ENCODE measurements around the gene TTC22.

Gene TTC22

GRCh38 chr1:54833121-54833520 lies 32.0 kb upstream of the TTC22 start:
- no peak for DNase-seq

- no peak for DNase-seq
These were observed 25.2 kb upstream of the TTC22 start for GRCh38 chr1:54826226-54826816.

GRCh38 chr1:54825696-54826095 lies 24.6 kb upstream of the TTC22 start:
- DNase-seq: no peak

GRCh38 chr1:54823670-54824069 lies 22.5 kb upstream of the TTC22 start:
- no peak for DNase-seq

GRCh38 chr1:54819733-54820132 lies 18.6 kb upstream of the TTC22 start:
- no peak for DNase-seq

- DNase-seq: no peak
These were observed 18.0 kb upstream of the TTC22 start for GRCh38 chr1:54819195-54819536.

- DNase-seq: no peak
These were observed 17.5 kb upstream of the TTC22 start for GRCh38 chr1:54818461-54819194.

GRCh38 chr1:54816951-54817350 lies 15.8 kb upstream of the TTC22 start:
- DNase-seq: no peak

GRCh38 chr1:54816130-54816529 lies 15.0 kb upstream of the TTC22 start:
- DNase-seq: no peak

- DNase-seq: no peak
These were observed 14.2 kb upstream of the TTC22 start for GRCh38 chr1:54815086-54815876.

- DNase-seq: no peak
These were observed 13.4 kb upstream of the TTC22 start for GRCh38 chr1:54814571-54814970.

- DNase-seq: no peak
These were observed 13.0 kb upstream of the TTC22 start for GRCh38 chr1:54814126-54814498.

- no peak for DNase-seq
These were observed 12.5 kb upstream of the TTC22 start for GRCh38 chr1:54813485-54814125.

GRCh38 chr1:54812801-54813484 lies 11.8 kb upstream of the TTC22 start:
- no peak for DNase-seq

- no peak for DNase-seq
These were observed 10.9 kb upstream of the TTC22 start for GRCh38 chr1:54811739-54812655.

GRCh38 chr1:54811066-54811465 lies 9.9 kb upstream of the TTC22 start:
- no peak for DNase-seq

- peak; percentile 63 for DNase-seq
These were observed 9.2 kb upstream of the TTC22 start for GRCh38 chr1:54810153-54810942.

GRCh38 chr1:54809496-54810074 lies 8.5 kb upstream of the TTC22 start:
- no peak for DNase-seq

- DNase-seq: no peak
These were observed 7.5 kb upstream of the TTC22 start for GRCh38 chr1:54808443-54809207.

- DNase-seq: no peak
These were observed 6.6 kb upstream of the TTC22 start for GRCh38 chr1:54807756-54808155.
